ENCODE data around the gene TBC1D10A.

The TBC1D10A gene

GRCh38 chr22:30328466-30329049 lies 1.8 kb upstream of the TBC1D10A start:
- no peak overlapping the region for H2AFZ ChIP-seq (ENCODE audit: insufficient read depth, low read length, poor library complexity)
- H2BK120ac ChIP-seq (ENCODE audit: insufficient read depth, low read length, poor library complexity) = peak overlapping the region; percentile 40
- H2BK12ac ChIP-seq (ENCODE audit: low read length) = no peak overlapping the region
- H2AK5ac ChIP-seq (ENCODE audit: low read length) = no peak overlapping the region
- H4K8ac ChIP-seq (ENCODE audit: low read depth, low read length) = no peak overlapping the region
- H3K36me3 ChIP-seq (ENCODE audit: control insufficient read depth in 1 of 2, insufficient read depth in 2 of 2, low read length in 2 of 2) = peaks cover 11 to 13% of the 10 kb centered on the region in 2 experiments
- H2BK5ac ChIP-seq (ENCODE audit: low read depth, low read length, poor library complexity) = peak overlapping the region; percentile 77
- H3K4ac ChIP-seq (ENCODE audit: low read depth, low read length) = peak overlapping the region; percentile 49
- H3K9ac ChIP-seq (ENCODE audit: low read length) = no peak overlapping the region
- peaks cover 44 to 49% of the 10 kb centered on the region in 2 experiments for H3K4me1 ChIP-seq (ENCODE audit: control insufficient read depth in 1 of 2, insufficient read depth in 2 of 2, low read length in 2 of 2)
- peak; percentile 82 to 85 for DNase-seq
- no CpG with 5 or more reads among the region's 3 CpGs for WGBS (ENCODE audit: extremely low coverage, insufficient coverage, insufficient read length)
- peaks cover 62% of the 10 kb centered on the region for H3K79me1 ChIP-seq (ENCODE audit: low read length)
- no peak overlapping the region for H3K4me3 ChIP-seq (ENCODE audit: low read depth, low read length)
- H3K27me3 ChIP-seq (ENCODE audit: insufficient read depth, low read length) = no peaks in the 10 kb centered on the region
- H3K14ac ChIP-seq (ENCODE audit: low read length) = peak overlapping the region; percentile 2
- peaks cover 29% of the 10 kb centered on the region for H3K79me2 ChIP-seq (ENCODE audit: control insufficient read depth, insufficient read depth, low read length, poor library complexity)
- no peak overlapping the region for H3K18ac ChIP-seq (ENCODE audit: low read length)
- no peaks in the 10 kb centered on the region for H3K9me3 ChIP-seq (ENCODE audit: insufficient read depth, low read depth, low read length)
- H3K4me2 ChIP-seq (ENCODE audit: low read length) = no peak overlapping the region
- H4K12ac ChIP-seq (ENCODE audit: low read depth, low read length) = no peak overlapping the region
- H3K23ac ChIP-seq (ENCODE audit: low read length) = no peak overlapping the region
- H3K27ac ChIP-seq (ENCODE audit: low read depth, low read length) = peak overlapping the region; percentile 89
- peak overlapping the region; percentile 33 for H4K91ac ChIP-seq (ENCODE audit: low read depth, low read length)

- peak overlapping the region; percentile 86 for H2BK120ac ChIP-seq (ENCODE audit: insufficient read depth, low read length, poor library complexity)
- H3K79me2 ChIP-seq (ENCODE audit: control insufficient read depth, insufficient read depth, low read length, poor library complexity) = peaks cover 29% of the 10 kb centered on the region
- H3K23ac ChIP-seq (ENCODE audit: low read length) = no peak overlapping the region
- H4K8ac ChIP-seq (ENCODE audit: low read depth, low read length) = no peak overlapping the region
- no peak overlapping the region for H4K12ac ChIP-seq (ENCODE audit: low read depth, low read length)
- peaks cover 6 to 10% of the 10 kb centered on the region in 2 experiments for H3K36me3 ChIP-seq (ENCODE audit: control insufficient read depth in 1 of 2, insufficient read depth in 2 of 2, low read length in 2 of 2)
- H3K18ac ChIP-seq (ENCODE audit: low read length) = no peak overlapping the region
- no peak overlapping the region for H3K4me2 ChIP-seq (ENCODE audit: low read length)
- no peak overlapping the region for H3K14ac ChIP-seq (ENCODE audit: low read length)
- peak overlapping the region; percentile 89 for H3K27ac ChIP-seq (ENCODE audit: low read depth, low read length)
- H2AK5ac ChIP-seq (ENCODE audit: low read length) = peak overlapping the region; percentile 42
- peak; percentile 75 to 86 for DNase-seq
- peaks cover 58% of the 10 kb centered on the region for H3K79me1 ChIP-seq (ENCODE audit: low read length)
- no peak overlapping the region for H3K4ac ChIP-seq (ENCODE audit: low read depth, low read length)
- peak overlapping the region; percentile 77 for H2BK5ac ChIP-seq (ENCODE audit: low read depth, low read length, poor library complexity)
- H2AFZ ChIP-seq (ENCODE audit: insufficient read depth, low read length, poor library complexity) = no peak overlapping the region
- no peak overlapping the region for H2BK12ac ChIP-seq (ENCODE audit: low read length)
- WGBS (ENCODE audit: extremely low coverage, insufficient coverage, insufficient read length) = no CpG with 5 or more reads among the region's 5 CpGs
- H3K9ac ChIP-seq (ENCODE audit: low read length) = no peak overlapping the region
- H3K9me3 ChIP-seq (ENCODE audit: insufficient read depth, low read depth, low read length) = no peaks in the 10 kb centered on the region
- no peak overlapping the region for H3K4me3 ChIP-seq (ENCODE audit: low read depth, low read length)
- no peaks in the 10 kb centered on the region for H3K27me3 ChIP-seq (ENCODE audit: insufficient read depth, low read length)
- H3K4me1 ChIP-seq (ENCODE audit: control insufficient read depth in 1 of 2, insufficient read depth in 2 of 2, low read length in 2 of 2) = peaks cover 39 to 49% of the 10 kb centered on the region in 2 experiments
- H4K91ac ChIP-seq (ENCODE audit: low read depth, low read length) = peak overlapping the region; percentile 91
These were observed 1.2 kb upstream of the TBC1D10A start for GRCh38 chr22:30327864-30328345.

- H4K12ac ChIP-seq (ENCODE audit: low read depth, low read length) = peak overlapping the region; percentile 74
- no peaks in the 10 kb centered on the region for H3K9me3 ChIP-seq (ENCODE audit: insufficient read depth, low read depth, low read length)
- H3K18ac ChIP-seq (ENCODE audit: low read length) = peak overlapping the region; percentile 99
These were observed 461 bp downstream of the TBC1D10A start for GRCh38 chr22:30326255-30326705.

GRCh38 chr22:30325724-30326254 lies 952 bp downstream of the TBC1D10A start:
- peaks cover 12% of the 10 kb centered on the region in 2 experiments for H3K36me3 ChIP-seq (ENCODE audit: control insufficient read depth in 1 of 2, insufficient read depth in 2 of 2, low read length in 2 of 2)
- H3K4me1 ChIP-seq (ENCODE audit: control insufficient read depth in 1 of 2, insufficient read depth in 2 of 2, low read length in 2 of 2) = peaks cover 37 to 46% of the 10 kb centered on the region in 2 experiments
- peak overlapping the region; percentile 52 for H3K27ac ChIP-seq (ENCODE audit: low read depth, low read length)
- H2AFZ ChIP-seq (ENCODE audit: insufficient read depth, low read length, poor library complexity) = peak overlapping the region; percentile 37
- H3K79me1 ChIP-seq (ENCODE audit: low read length) = peaks cover 48% of the 10 kb centered on the region
- H4K91ac ChIP-seq (ENCODE audit: low read depth, low read length) = peak overlapping the region; percentile 74
- H3K4me2 ChIP-seq (ENCODE audit: low read length) = peak overlapping the region; percentile 73
- no peaks in the 10 kb centered on the region for H3K27me3 ChIP-seq (ENCODE audit: insufficient read depth, low read length)
- peak overlapping the region; percentile 99 for H3K4me3 ChIP-seq (ENCODE audit: low read depth, low read length)
- H3K9me3 ChIP-seq (ENCODE audit: insufficient read depth, low read depth, low read length) = no peaks in the 10 kb centered on the region
- H3K4ac ChIP-seq (ENCODE audit: low read depth, low read length) = peak overlapping the region; percentile 83
- WGBS (ENCODE audit: extremely low coverage, insufficient coverage, insufficient read length) = no CpG with 5 or more reads among the region's 14 CpGs
- H4K8ac ChIP-seq (ENCODE audit: low read depth, low read length) = peak overlapping the region; percentile 52
- H3K14ac ChIP-seq (ENCODE audit: low read length) = peak overlapping the region; percentile 83
- peak overlapping the region; percentile 82 for H2BK5ac ChIP-seq (ENCODE audit: low read depth, low read length, poor library complexity)
- H3K18ac ChIP-seq (ENCODE audit: low read length) = peak overlapping the region; percentile 86
- H3K23ac ChIP-seq (ENCODE audit: low read length) = no peak overlapping the region
- H2BK120ac ChIP-seq (ENCODE audit: insufficient read depth, low read length, poor library complexity) = peak overlapping the region; percentile 69
- peak overlapping the region; percentile 76 for H3K9ac ChIP-seq (ENCODE audit: low read length)
- peak overlapping the region; percentile 27 for H4K12ac ChIP-seq (ENCODE audit: low read depth, low read length)
- peak overlapping the region; percentile 31 for H2AK5ac ChIP-seq (ENCODE audit: low read length)
- H3K79me2 ChIP-seq (ENCODE audit: control insufficient read depth, insufficient read depth, low read length, poor library complexity) = peaks cover 41% of the 10 kb centered on the region
- peak overlapping the region; percentile 42 for H2BK12ac ChIP-seq (ENCODE audit: low read length)
- no peak for DNase-seq

More at GRCh38 chr22:30326255-30326705, 461 bp downstream of the TBC1D10A start:
- Histone ChIP-seq H4K91ac (ENCODE audit: low read depth, low read length) (peak overlapping the region; percentile 97), H3K79me2 (ENCODE audit: control insufficient read depth, insufficient read depth, low read length, poor library complexity) (peaks cover 37% of the 10 kb centered on the region), H3K4ac (ENCODE audit: low read depth, low read length) (peak overlapping the region; percentile 97), H3K9ac (ENCODE audit: low read length) (peak overlapping the region; percentile 99), H3K4me1 (ENCODE audit: control insufficient read depth in 1 of 2, insufficient read depth in 2 of 2, low read length in 2 of 2) (peaks cover 38 to 46% of the 10 kb centered on the region in 2 experiments), H2AK5ac (ENCODE audit: low read length) (peak overlapping the region; percentile 98), H3K27me3 (ENCODE audit: insufficient read depth, low read length) (no peaks in the 10 kb centered on the region), H2BK120ac (ENCODE audit: insufficient read depth, low read length, poor library complexity) (peak overlapping the region; percentile 98), H3K4me2 (ENCODE audit: low read length) (peak overlapping the region; percentile 73), H3K36me3 (ENCODE audit: control insufficient read depth in 1 of 2, insufficient read depth in 2 of 2, low read length in 2 of 2) (peaks cover 8% of the 10 kb centered on the region in 2 experiments), H2BK5ac (ENCODE audit: low read depth, low read length, poor library complexity) (peak overlapping the region; percentile 100), H3K27ac (ENCODE audit: low read depth, low read length) (peak overlapping the region; percentile 86), H2BK12ac (ENCODE audit: low read length) (peak overlapping the region; percentile 88), H3K4me3 (ENCODE audit: low read depth, low read length) (peak overlapping the region; percentile 99), H4K8ac (ENCODE audit: low read depth, low read length) (peak overlapping the region; percentile 94), H3K23ac (ENCODE audit: low read length) (no peak overlapping the region), H3K79me1 (ENCODE audit: low read length) (peaks cover 49% of the 10 kb centered on the region), H3K14ac (ENCODE audit: low read length) (peak overlapping the region; percentile 100), H2AFZ (ENCODE audit: insufficient read depth, low read length, poor library complexity) (peak overlapping the region; percentile 96)
- no CpG with 5 or more reads among the region's 34 CpGs for WGBS (ENCODE audit: extremely low coverage, insufficient coverage, insufficient read length)
- DNase-seq = peak; percentile 26 to 43

Measured in trophoblast cell (in vitro differentiated cells and primary cell).